ENCODE results near the gene ATF1.
"Not testable (repeated sequence)": the region's sequence is repeated elsewhere in the genome, so short reads cannot be mapped to it uniquely, and the experiment has no call there.

ATF1 gene

GRCh38 chr12:50862316-50862715 lies 98.4 kb downstream of the ATF1 start:
- no peaks in the 10 kb centered on the region for H3K27me3 ChIP-seq (ENCODE audit: insufficient read depth, low read length)
- H3K27ac ChIP-seq (ENCODE audit: low read depth, low read length), result no peak overlapping the region
- H2AFZ ChIP-seq (ENCODE audit: low read length, unreplicated experiment), result peak overlapping the region; percentile 8
- no peak overlapping the region for H3K4me3 ChIP-seq (ENCODE audit: low read depth, low read length)
- no peaks in the 10 kb centered on the region for H3K79me2 ChIP-seq (ENCODE audit: control insufficient read depth, insufficient read depth, low read length, unreplicated experiment)
- no peaks in the 10 kb centered on the region for H3K36me3 ChIP-seq (ENCODE audit: insufficient read depth, low read length)
- no peaks in the 10 kb centered on the region for H3K4me1 ChIP-seq (ENCODE audit: control insufficient read depth, insufficient read depth, low read length, unreplicated experiment)

- H3K79me2 ChIP-seq (ENCODE audit: control insufficient read depth, insufficient read depth, low read length, unreplicated experiment), result no peaks in the 10 kb centered on the region
- no peaks in the 10 kb centered on the region for H3K27me3 ChIP-seq (ENCODE audit: insufficient read depth, low read length)
Measured at GRCh38 chr12:50865266-50865665, 101.4 kb downstream of the ATF1 start.

GRCh38 chr12:50868881-50869280 lies 105.0 kb downstream of the ATF1 start:
- not testable (repeated sequence) for H3K4me3 ChIP-seq (ENCODE audit: low read depth, low read length); H2AFZ ChIP-seq (ENCODE audit: low read length, unreplicated experiment); H3K36me3 ChIP-seq (ENCODE audit: insufficient read depth, low read length); H3K27ac ChIP-seq (ENCODE audit: low read depth, low read length); H3K27me3 ChIP-seq (ENCODE audit: insufficient read depth, low read length); H3K4me1 ChIP-seq (ENCODE audit: control insufficient read depth, insufficient read depth, low read length, unreplicated experiment); H3K79me2 ChIP-seq (ENCODE audit: control insufficient read depth, insufficient read depth, low read length, unreplicated experiment)

More at GRCh38 chr12:50865266-50865665, 101.4 kb downstream of the ATF1 start:
- H2AFZ ChIP-seq (ENCODE audit: low read length, unreplicated experiment), result no peak overlapping the region
- no peak overlapping the region for H3K27ac ChIP-seq (ENCODE audit: low read depth, low read length)
- no peaks in the 10 kb centered on the region for H3K4me1 ChIP-seq (ENCODE audit: control insufficient read depth, insufficient read depth, low read length, unreplicated experiment)
- H3K36me3 ChIP-seq (ENCODE audit: insufficient read depth, low read length), result no peaks in the 10 kb centered on the region
- H3K4me3 ChIP-seq (ENCODE audit: low read depth, low read length), result no peak overlapping the region
